Ovary (tissue), 3 donors: ENCODE measurements around the gene TRA2B.

ENCODE experiments used
- POLR2A ChIP-seq: fragments of 450-650 bp; IDR thresholded peaks from one replicate; pipeline ENCODE4 v1.6.1; 2017; ENCODE audit warnings: antibody characterized with exemption, mild to moderate bottlenecking, moderate library complexity
- TF ChIP-seq, protein P1 (sequence below), 3 donors: fragments of 450-650 bp in 2 of 3; fragments of 200-600 bp in 1 of 3; IDR thresholded peaks; one replicate each; pipeline versions ENCODE4 v1.5.1 to v1.8.0; 2016 to 2022; ENCODE audit warnings: antibody characterized with exemption in 3 of 3, mild to moderate bottlenecking in 1 of 3
- donor health status: DM: no; HTN: no; CAD: no.

DNA sequence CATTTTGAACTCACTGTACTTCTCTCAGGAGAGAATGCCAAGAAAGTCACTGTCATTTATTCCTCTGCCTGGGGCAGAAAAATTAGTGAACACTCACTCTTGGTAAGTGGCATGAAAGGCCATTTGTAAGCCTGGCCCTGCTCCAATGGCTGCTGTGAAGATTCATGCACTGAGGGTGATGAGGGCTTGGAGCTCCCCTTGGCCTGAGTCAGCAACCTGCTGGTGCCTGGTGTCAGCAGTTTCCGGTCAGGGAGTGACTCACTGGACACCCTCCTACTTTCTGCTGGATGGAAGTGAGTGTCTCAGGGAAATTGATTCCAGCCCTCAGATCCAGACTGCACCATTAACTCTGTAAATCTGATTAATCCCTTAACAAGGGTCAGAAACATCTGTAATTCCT, 37.6 kb downstream of the TRA2B start:
- TF ChIP-seq POLR2A, result no peak
- TF ChIP-seq, protein P1, sequence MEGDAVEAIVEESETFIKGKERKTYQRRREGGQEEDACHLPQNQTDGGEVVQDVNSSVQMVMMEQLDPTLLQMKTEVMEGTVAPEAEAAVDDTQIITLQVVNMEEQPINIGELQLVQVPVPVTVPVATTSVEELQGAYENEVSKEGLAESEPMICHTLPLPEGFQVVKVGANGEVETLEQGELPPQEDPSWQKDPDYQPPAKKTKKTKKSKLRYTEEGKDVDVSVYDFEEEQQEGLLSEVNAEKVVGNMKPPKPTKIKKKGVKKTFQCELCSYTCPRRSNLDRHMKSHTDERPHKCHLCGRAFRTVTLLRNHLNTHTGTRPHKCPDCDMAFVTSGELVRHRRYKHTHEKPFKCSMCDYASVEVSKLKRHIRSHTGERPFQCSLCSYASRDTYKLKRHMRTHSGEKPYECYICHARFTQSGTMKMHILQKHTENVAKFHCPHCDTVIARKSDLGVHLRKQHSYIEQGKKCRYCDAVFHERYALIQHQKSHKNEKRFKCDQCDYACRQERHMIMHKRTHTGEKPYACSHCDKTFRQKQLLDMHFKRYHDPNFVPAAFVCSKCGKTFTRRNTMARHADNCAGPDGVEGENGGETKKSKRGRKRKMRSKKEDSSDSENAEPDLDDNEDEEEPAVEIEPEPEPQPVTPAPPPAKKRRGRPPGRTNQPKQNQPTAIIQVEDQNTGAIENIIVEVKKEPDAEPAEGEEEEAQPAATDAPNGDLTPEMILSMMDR (IDR thresholded peaks at IDR 0.05), result no peak
